Panc1 (cell line): ENCODE results near the gene SULT1E1.

ENCODE experiments used
- SIN3A ChIP-seq: IDR thresholded peaks from 2 replicates; pipeline ENCODE4 v1.6.1; 2012; ENCODE audit warnings: low read depth, mild to moderate bottlenecking, low read length, moderate library complexity, borderline replicate concordance; ENCODE audit not compliant: insufficient read depth
- TF ChIP-seq, protein P1 (sequence below): fragments of 450-650 bp; IDR thresholded peaks from 2 replicates; pipeline ENCODE4 v1.5.1; 2017; ENCODE audit warnings: mild to moderate bottlenecking

DNA sequence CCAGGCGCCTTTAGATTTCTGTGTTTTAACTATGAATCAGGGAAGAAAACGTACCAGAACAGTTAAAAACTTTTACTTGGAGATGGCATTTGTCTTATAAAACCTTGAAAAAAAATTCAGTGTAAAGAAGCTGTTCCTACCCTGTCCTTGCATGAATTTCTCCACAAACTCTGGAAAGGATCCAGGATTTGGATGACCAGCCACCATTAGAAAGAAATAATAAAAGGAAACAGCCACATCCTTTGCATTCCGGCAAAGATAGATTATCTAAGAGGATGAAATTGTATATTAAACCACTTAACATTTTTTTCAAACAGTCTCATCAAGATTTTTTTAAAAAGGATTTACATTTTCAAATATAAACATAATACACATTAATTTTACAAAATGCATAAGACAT, 10.6 kb downstream of the SULT1E1 start:
- TF ChIP-seq, protein P1, sequence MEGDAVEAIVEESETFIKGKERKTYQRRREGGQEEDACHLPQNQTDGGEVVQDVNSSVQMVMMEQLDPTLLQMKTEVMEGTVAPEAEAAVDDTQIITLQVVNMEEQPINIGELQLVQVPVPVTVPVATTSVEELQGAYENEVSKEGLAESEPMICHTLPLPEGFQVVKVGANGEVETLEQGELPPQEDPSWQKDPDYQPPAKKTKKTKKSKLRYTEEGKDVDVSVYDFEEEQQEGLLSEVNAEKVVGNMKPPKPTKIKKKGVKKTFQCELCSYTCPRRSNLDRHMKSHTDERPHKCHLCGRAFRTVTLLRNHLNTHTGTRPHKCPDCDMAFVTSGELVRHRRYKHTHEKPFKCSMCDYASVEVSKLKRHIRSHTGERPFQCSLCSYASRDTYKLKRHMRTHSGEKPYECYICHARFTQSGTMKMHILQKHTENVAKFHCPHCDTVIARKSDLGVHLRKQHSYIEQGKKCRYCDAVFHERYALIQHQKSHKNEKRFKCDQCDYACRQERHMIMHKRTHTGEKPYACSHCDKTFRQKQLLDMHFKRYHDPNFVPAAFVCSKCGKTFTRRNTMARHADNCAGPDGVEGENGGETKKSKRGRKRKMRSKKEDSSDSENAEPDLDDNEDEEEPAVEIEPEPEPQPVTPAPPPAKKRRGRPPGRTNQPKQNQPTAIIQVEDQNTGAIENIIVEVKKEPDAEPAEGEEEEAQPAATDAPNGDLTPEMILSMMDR = no peak
- TF ChIP-seq SIN3A = no peak
